Measurements from ENCODE around the gene LAMTOR4. TPM values are rescaled to one million over a fixed set of nuclear protein-coding genes. Genes with fewer than 3 reads are reported as not detected.

LAMTOR4 gene
- total and polyA plus RNA-seq, 2 of the 13 experiments (the other 11 are each of a cell fraction or from before 2014, with no cell fraction given): 115 to 118 TPM

GRCh38 chr7:100100420-100101015, 48.2 kb upstream of the LAMTOR4 start (continued):
- TF ChIP-seq ZHX1 (CRISPR knock-in tag; IDR thresholded peaks at IDR 0.05; ENCODE audit: low read depth) (no peak), PHB2 (IDR thresholded peaks at IDR 0.05; ENCODE audit: partially characterized antibody) (no peak), ZNF589 (CRISPR knock-in tag; conservative IDR thresholded peaks at IDR 0.05) (no peak), ZNF24 (IDR thresholded peaks at IDR 0.05) (peak; percentile 77), AKNA (CRISPR knock-in tag; IDR thresholded peaks at IDR 0.05; ENCODE audit: borderline replicate concordance) (no peak; the same call in 1 of the 2 replicates), ZNF274 (CRISPR knock-in tag; IDR thresholded peaks at IDR 0.05) (peak; percentile 68; the same call in 1 of the 2 replicates), ARNTL (CRISPR knock-in tag; IDR thresholded peaks at IDR 0.05) (peak; percentile 84), NCOA1 (CRISPR knock-in tag; IDR thresholded peaks at IDR 0.05) (no peak), EHMT2 (IDR thresholded peaks at IDR 0.05; ENCODE audit: borderline replicate concordance, low read depth, low read length) (no peak), CAMTA2 (CRISPR knock-in tag; IDR thresholded peaks at IDR 0.05; ENCODE audit: borderline replicate concordance) (no peak), NR2F6 (IDR thresholded peaks at IDR 0.05) (no peak), NR2F6 (CRISPR knock-in tag; IDR thresholded peaks at IDR 0.05) (0 out of 2 replicates have a peak, but pooled peaks have one; percentile 20), ZNF580 (CRISPR knock-in tag; IDR thresholded peaks at IDR 0.05; ENCODE audit: borderline replicate concordance, low read depth) (0 out of 2 replicates have a peak, but pooled peaks have one; percentile 59), ZBTB2 (CRISPR knock-in tag; IDR thresholded peaks at IDR 0.05; ENCODE audit: low read depth) (peak; percentile 93), ZNF451 (CRISPR knock-in tag; IDR thresholded peaks at IDR 0.05) (0 out of 2 replicates have a peak, but pooled peaks have one; percentile 67), SNAI1 (CRISPR knock-in tag; IDR thresholded peaks at IDR 0.05; ENCODE audit: borderline replicate concordance) (no peak), ZNF20 (CRISPR knock-in tag; IDR thresholded peaks at IDR 0.05) (no peak), PAX8 (CRISPR knock-in tag; IDR thresholded peaks at IDR 0.05; ENCODE audit: borderline replicate concordance) (peak; percentile 47; the same call in 1 of the 2 replicates), ARNT2 (CRISPR knock-in tag; IDR thresholded peaks at IDR 0.05; ENCODE audit: low read depth) (no peak), TBX3 (IDR thresholded peaks at IDR 0.05; ENCODE audit: borderline replicate concordance) (peak; percentile 94), TGIF2 (CRISPR knock-in tag; IDR thresholded peaks at IDR 0.05) (peak; percentile 90)
